H9 (cell line): ENCODE data around the gene KRTAP5-7. TPM values are rescaled to one million over a fixed set of nuclear protein-coding genes. Genes with fewer than 3 reads are reported as not detected.

Experiments
- DNase-seq: peaks from one replicate; pipeline ENCODE4 v3.0.0-alpha.2; 2017
- H2AFZ ChIP-seq: one replicate; pipeline ENCODE4 v1.6.1; 2013; ENCODE audit warnings: mild to moderate bottlenecking, low read length, control low read depth, moderate library complexity
- H2AK5ac ChIP-seq: 2 replicates; pipeline ENCODE4 v1.6.1; 2013; ENCODE audit warnings: low read length, control low read depth, mixed read lengths; ENCODE audit not compliant: insufficient read length
- H2BK120ac ChIP-seq: one replicate; pipeline ENCODE4 v1.6.1; 2013; ENCODE audit warnings: low read depth, mild to moderate bottlenecking, low read length, control low read depth, inconsistent platforms; ENCODE audit not compliant: poor library complexity, severe bottlenecking
- H2BK12ac ChIP-seq: 2 replicates; pipeline ENCODE4 v1.6.1; 2013; ENCODE audit warnings: low read length, control low read depth, mixed read lengths, low read depth; ENCODE audit not compliant: insufficient read length
- H2BK15ac ChIP-seq: 2 replicates; pipeline ENCODE4 v1.6.1; 2013; ENCODE audit warnings: low read depth, low read length, control low read depth
- H2BK20ac ChIP-seq: one replicate; pipeline ENCODE4 v1.6.1; 2013; ENCODE audit warnings: low read depth, mild to moderate bottlenecking, low read length, control low read depth, inconsistent platforms; ENCODE audit not compliant: poor library complexity, severe bottlenecking
- H2BK5ac ChIP-seq: 2 replicates; pipeline ENCODE4 v1.6.1; 2013; ENCODE audit warnings: low read length, control low read depth, mixed read lengths; ENCODE audit not compliant: insufficient read length
- H3K14ac ChIP-seq: 2 replicates; pipeline ENCODE4 v1.6.1; 2013; ENCODE audit warnings: low read length, control low read depth; ENCODE audit not compliant: insufficient read depth
- H3K18ac ChIP-seq: 2 replicates; pipeline ENCODE4 v1.6.1; 2013; ENCODE audit warnings: low read depth, mild to moderate bottlenecking, mixed read lengths, low read length, control low read depth; ENCODE audit not compliant: insufficient read length
- H3K23ac ChIP-seq: 2 replicates; pipeline ENCODE4 v1.6.1; 2013; ENCODE audit warnings: low read length, control low read depth, mixed read lengths, low read depth; ENCODE audit not compliant: insufficient read length
- H3K23me2 ChIP-seq: 2 replicates; pipeline ENCODE4 v1.6.1; 2013; ENCODE audit warnings: low read depth, mild to moderate bottlenecking, mixed read lengths, low read length, control low read depth; ENCODE audit not compliant: insufficient read length, poor library complexity, severe bottlenecking
- H3K27ac ChIP-seq: 2 replicates; pipeline ENCODE4 v1.5.1; 2013; ENCODE audit warnings: low read length, control low read depth, mixed read lengths, low read depth; ENCODE audit not compliant: insufficient read length
- H3K27me3 ChIP-seq: 2 replicates; pipeline ENCODE4 v1.6.1; 2013; ENCODE audit warnings: low read length, control low read depth, inconsistent platforms; ENCODE audit not compliant: insufficient read depth
- H3K4ac ChIP-seq: 2 replicates; pipeline ENCODE4 v1.6.1; 2013; ENCODE audit warnings: low read depth, mild to moderate bottlenecking, control low read depth, inconsistent platforms, low read length, moderate library complexity
- H3K4me1 ChIP-seq: 2 replicates; pipeline ENCODE4 v1.6.1; 2013; ENCODE audit warnings: low read length, control low read depth, inconsistent platforms; ENCODE audit not compliant: insufficient read depth
- H3K4me2 ChIP-seq: 2 replicates; pipeline ENCODE4 v1.6.1; 2013; ENCODE audit warnings: low read length, control low read depth, mixed read lengths; ENCODE audit not compliant: insufficient read length, insufficient read depth
- H3K56ac ChIP-seq: 2 replicates; pipeline ENCODE4 v1.6.1; 2013; ENCODE audit warnings: low read depth, mild to moderate bottlenecking, mixed read lengths, low read length, control low read depth; ENCODE audit not compliant: insufficient read length
- H3K79me1 ChIP-seq: 2 replicates; pipeline ENCODE4 v1.6.1; 2013; ENCODE audit warnings: low read depth, mild to moderate bottlenecking, moderate library complexity, low read length, control low read depth, inconsistent platforms; ENCODE audit not compliant: insufficient read depth, poor library complexity, severe bottlenecking
- H3K79me2 ChIP-seq: 2 replicates; pipeline ENCODE4 v1.6.1; 2013; ENCODE audit warnings: low read length, control low read depth, inconsistent platforms; ENCODE audit not compliant: insufficient read depth
- H3K9ac ChIP-seq: 2 replicates; pipeline ENCODE4 v1.6.1; 2013; ENCODE audit warnings: low read length, control low read depth, mixed read lengths; ENCODE audit not compliant: insufficient read length; ENCODE audit errors: extremely low read depth
- H3K9me3 ChIP-seq: one replicate; pipeline ENCODE4 v1.6.1; 2013; ENCODE audit warnings: low read depth, low read length, inconsistent platforms; ENCODE audit not compliant: control insufficient read depth
- H3T11ph ChIP-seq: one replicate; pipeline ENCODE4 v1.6.1; 2013; ENCODE audit warnings: mild to moderate bottlenecking, low read length, control low read depth, inconsistent platforms
- H4K20me1 ChIP-seq: one replicate; pipeline ENCODE4 v1.6.1; 2013; ENCODE audit not compliant: control insufficient read depth, insufficient read length, insufficient read depth
- H4K5ac ChIP-seq: 2 replicates; pipeline ENCODE4 v1.6.1; 2013; ENCODE audit warnings: low read depth, mild to moderate bottlenecking, mixed read lengths, low read length, control low read depth; ENCODE audit not compliant: insufficient read length
- H4K8ac ChIP-seq: replicated peaks from 2 replicates; pipeline ENCODE4 v1.6.1; 2013; ENCODE audit warnings: low read length, control low read depth, mixed read lengths, low read depth; ENCODE audit not compliant: insufficient read length
- H4K91ac ChIP-seq: 2 replicates; pipeline ENCODE4 v1.6.1; 2013; ENCODE audit warnings: low read depth, mild to moderate bottlenecking, moderate library complexity, mixed read lengths, low read length, control low read depth; ENCODE audit not compliant: insufficient read length
- H3K27ac Mint-ChIP-seq, 3 experiments: 2 replicates in 2 of 3; 3 replicates in 1 of 3; pipeline ENCODE4 v1.8.0; 2020 to 2021; ENCODE audit warnings: mixed read lengths in 3 of 3, mild to moderate bottlenecking in 1 of 3, moderate library complexity in 1 of 3
- H3K27me3 Mint-ChIP-seq: 2 replicates; pipeline ENCODE4 v1.8.0; 2021; ENCODE audit warnings: low read depth, mild to moderate bottlenecking, moderate library complexity, mixed read lengths
- H3K36me3 Mint-ChIP-seq, 3 experiments: 2 replicates in 2 of 3; 3 replicates in 1 of 3; pipeline ENCODE4 v1.8.0; 2020 to 2021; ENCODE audit warnings: low read depth in 3 of 3, mixed read lengths in 3 of 3; ENCODE audit not compliant: insufficient read depth in 1 of 3
- H3K4me1 Mint-ChIP-seq, 2 experiments: 2 replicates each; pipeline ENCODE4 v1.8.0; 2020; ENCODE audit warnings: mixed read lengths in 2 of 2
- H3K4me3 Mint-ChIP-seq, 2 experiments: 2 replicates in 1 of 2; 3 replicates in 1 of 2; pipeline ENCODE4 v1.8.0; 2020 to 2021; ENCODE audit warnings: mild to moderate bottlenecking in 2 of 2, mixed read lengths in 2 of 2, moderate library complexity in 1 of 2
- H3K9me3 Mint-ChIP-seq, 2 experiments: 2 replicates in 1 of 2; 3 replicates in 1 of 2; pipeline ENCODE4 v1.8.0; 2020; ENCODE audit warnings: mild to moderate bottlenecking in 2 of 2, mixed read lengths in 2 of 2, moderate library complexity in 1 of 2
- CTCF ChIP-seq: fragments of 200-600 bp; sonication (generic); conservative IDR thresholded peaks from 3 replicates; pipeline ENCODE4 v1.8.0; 2021; ENCODE audit warnings: antibody characterized with exemption, mild to moderate bottlenecking
- WGBS: extraction: QIAGEN DNeasy Blood & Tissue Kit; methylation state at CpG from one replicate; pipeline ENCODE4 v1.1.7; 2013; ENCODE audit warnings: missing lambda C conversion rate, low lambda C conversion rate, mixed read lengths; ENCODE audit not compliant: insufficient read length; ENCODE audit errors: extremely low coverage; 5-methylcytosine and 5-hydroxymethylcytosine counted together
- total RNA-seq: library from RNA; stranded (reverse); gene quantifications from 2 replicates; pipeline ENCODE4 v1.2.1, GENCODE V29; 2021

KRTAP5-7 gene
- total RNA-seq, 1 experiment from 2014 or later, result not detected

- no peak for DNase-seq
- WGBS, result no CpG with 5 or more reads among the region's 6 CpGs
- H3K79me2 ChIP-seq, result no peaks in the 10 kb centered on the region
Observed at GRCh38 chr11:71499546-71499945, 27.5 kb upstream of the KRTAP5-7 start.

More at GRCh38 chr11:71499546-71499945, 27.5 kb upstream of the KRTAP5-7 start:
- H3K79me1 ChIP-seq, result no peaks in the 10 kb centered on the region
- H3K18ac ChIP-seq, result no peak overlapping the region
- no peaks in the 10 kb centered on the region for H4K20me1 ChIP-seq
- H2BK15ac ChIP-seq, result no peak overlapping the region
- no peaks in the 10 kb centered on the region for H3K4me1 ChIP-seq
- no peak for TF ChIP-seq CTCF
- no peak overlapping the region for H3T11ph ChIP-seq
- H3K4me2 ChIP-seq, result no peak overlapping the region
- Mint-ChIP-seq H3K4me1 (peaks cover 2 to 6% of the 10 kb centered on the region in 2 experiments; a peak in 3 of 4 replicates), H3K27me3 (no peaks in the 10 kb centered on the region), H3K9me3 (peaks cover 0 to 3% of the 10 kb centered on the region in 2 experiments; a peak in 2 of 5 replicates), H3K4me3 (no peak overlapping the region), H3K36me3 (peaks cover 16 to 54% (median 31%) of the 10 kb centered on the region in 3 experiments; a peak in 6 of 7 replicates), H3K27ac (no peak overlapping the region)
- no peak overlapping the region for H3K27ac ChIP-seq
- no peak overlapping the region for H3K9ac ChIP-seq
- H2BK120ac ChIP-seq, result no peak overlapping the region
- H3K4ac ChIP-seq, result no peak overlapping the region
- H3K23me2 ChIP-seq, result no peaks in the 10 kb centered on the region
- H2BK5ac ChIP-seq, result no peak overlapping the region
- H2BK12ac ChIP-seq, result no peak overlapping the region
- H2AFZ ChIP-seq, result no peak overlapping the region
- no peak overlapping the region for H2AK5ac ChIP-seq
- no peak overlapping the region for H4K91ac ChIP-seq
- H3K27me3 ChIP-seq, result no peaks in the 10 kb centered on the region
- no peak overlapping the region for H3K23ac ChIP-seq
- H2BK20ac ChIP-seq, result no peak overlapping the region
- no peak overlapping the region for H4K8ac ChIP-seq
- H3K56ac ChIP-seq, result no peak overlapping the region
- H3K14ac ChIP-seq, result no peak overlapping the region
- H3K9me3 ChIP-seq, result no peaks in the 10 kb centered on the region
- H4K5ac ChIP-seq, result no peak overlapping the region
